Breast epithelium (tissue), 4 donors: ENCODE data around the gene NAV3. TPM values are rescaled to one million over a fixed set of nuclear protein-coding genes. Genes with fewer than 3 reads are reported as not detected.

Experiments used
- DNase-seq, 2 donors: peaks; one replicate each; pipeline ENCODE4 v3.0.0-alpha.2; 2019; ENCODE audit warnings: low spot score in 2 of 2
- H3K27ac ChIP-seq, 2 donors: fragments of 200-600 bp; sonication (generic) in 1 of 2; one replicate each; pipeline ENCODE4 v1.5.1; 2016 to 2019; ENCODE audit warnings: mild to moderate bottlenecking in 1 of 2
- H3K27me3 ChIP-seq, 2 donors: fragments of 200-600 bp; sonication (generic) in 1 of 2; one replicate each; pipeline versions ENCODE4 v1.5.1 to v1.6.0; 2017 to 2019; ENCODE audit warnings: control low read depth in 1 of 2, mild to moderate bottlenecking in 1 of 2
- H3K36me3 ChIP-seq: fragments of 200-600 bp; one replicate; pipeline ENCODE4 v1.5.1; 2019
- H3K4me1 ChIP-seq, 2 donors: fragments of 200-600 bp; sonication (generic); one replicate each; pipeline ENCODE4 v1.5.1; 2016 to 2019; ENCODE audit warnings: control low read depth in 1 of 2
- H3K4me3 ChIP-seq, 3 donors: fragments of 200-600 bp; sonication (generic); 1 replicate in 2 of 3; 2 replicates in 1 of 3; pipeline ENCODE4 v1.5.1; 2016 to 2019; ENCODE audit warnings: mild to moderate bottlenecking in 3 of 3, moderate library complexity in 2 of 3
- H3K9me3 ChIP-seq, 2 donors: fragments of 200-600 bp; sonication (generic) in 1 of 2; one replicate each; pipeline ENCODE4 v1.5.1; 2016 to 2019; ENCODE audit warnings: control low read depth in 1 of 2
- CTCF ChIP-seq, 3 donors: fragments of 450-650 bp; IDR thresholded peaks; one replicate each; pipeline ENCODE4 v1.5.1; 2016 to 2017; ENCODE audit warnings: antibody characterized with exemption in 3 of 3, mild to moderate bottlenecking in 3 of 3, moderate library complexity in 3 of 3
- POLR2A ChIP-seq: fragments of 450-650 bp; IDR thresholded peaks from one replicate; pipeline ENCODE4 v1.6.1; 2016; ENCODE audit warnings: antibody characterized with exemption, mild to moderate bottlenecking, moderate library complexity
- POLR2AphosphoS5 ChIP-seq, 3 donors: sonication (generic); formaldehyde crosslinking; IDR thresholded peaks; one replicate each; pipeline ENCODE4 v1.6.1; 2017; ENCODE audit warnings: antibody characterized with exemption in 3 of 3
- intact Hi-C: fragments of 100-400 bp; cut with DNase I; formaldehyde crosslinking; loops from one replicate; pipeline ENCODE4 v1.15.1; 2023; ENCODE audit warnings: low total_unique reads
- total RNA-seq, 3 donors: library from RNA; depleted of rRNA; stranded (reverse); fragments of >200 nt; gene quantifications; one replicate each; pipeline ENCODE4 v1.1.0, GENCODE V29; 2016

Gene NAV3
- total RNA-seq, 3 donors from 2014 or later, result 25.6 to 46.1 (median 41.1) TPM

- TF ChIP-seq CTCF (IDR thresholded peaks at IDR 0.05) (peak; percentile 74 to 97 (median 87)), POLR2AphosphoS5 (IDR thresholded peaks at IDR 0.05) (peak in 1 of 3 donors; percentile 51), POLR2A (no peak)
- Histone ChIP-seq H3K27ac (no peak overlapping the region), H3K9me3 (no peaks in the 10 kb centered on the region), H3K4me1 (no peaks in the 10 kb centered on the region), H3K27me3 (no peaks in the 10 kb centered on the region), H3K4me3 (peak overlapping the region in 1 of 3 donors; percentile 34), H3K36me3 (no peaks in the 10 kb centered on the region)
- peak; percentile 55 to 59 for DNase-seq
- intact Hi-C loops, result no loop called here
Observed at GRCh38 chr12:77925536-77926108, 94.9 kb downstream of the NAV3 start.

GRCh38 chr12:77928078-77928477, 97.4 kb downstream of the NAV3 start:
- TF ChIP-seq CTCF (IDR thresholded peaks at IDR 0.05) (no peak), POLR2A (no peak), POLR2AphosphoS5 (IDR thresholded peaks at IDR 0.05) (no peak)
- Histone ChIP-seq H3K9me3 (no peaks in the 10 kb centered on the region), H3K27ac (no peak overlapping the region), H3K4me1 (no peaks in the 10 kb centered on the region), H3K36me3 (no peaks in the 10 kb centered on the region), H3K27me3 (no peaks in the 10 kb centered on the region), H3K4me3 (no peak overlapping the region)
- intact Hi-C loops, result no loop called here
- DNase-seq, result no peak

- no peak for DNase-seq
- no peak overlapping the region for H3K27ac ChIP-seq
- H3K27me3 ChIP-seq, result no peaks in the 10 kb centered on the region
- intact Hi-C loops, result no loop called here
- H3K36me3 ChIP-seq, result no peaks in the 10 kb centered on the region
- H3K4me1 ChIP-seq, result no peaks in the 10 kb centered on the region
- TF ChIP-seq POLR2A, result no peak
- TF ChIP-seq POLR2AphosphoS5 (IDR thresholded peaks at IDR 0.05), result no peak
- TF ChIP-seq CTCF (IDR thresholded peaks at IDR 0.05), result no peak
- no peak overlapping the region for H3K4me3 ChIP-seq
- no peaks in the 10 kb centered on the region for H3K9me3 ChIP-seq
Observed at GRCh38 chr12:77932216-77932615, 101.5 kb downstream of the NAV3 start.

- H3K27ac ChIP-seq, result no peak overlapping the region
- TF ChIP-seq POLR2AphosphoS5 (IDR thresholded peaks at IDR 0.05) (no peak), POLR2A (no peak), CTCF (IDR thresholded peaks at IDR 0.05) (no peak)
- H3K9me3 ChIP-seq, result no peaks in the 10 kb centered on the region
- no peak for DNase-seq
- intact Hi-C loops, result no loop called here
- no peak overlapping the region for H3K4me3 ChIP-seq
- no peaks in the 10 kb centered on the region for H3K27me3 ChIP-seq
- no peaks in the 10 kb centered on the region for H3K4me1 ChIP-seq
- H3K36me3 ChIP-seq, result no peaks in the 10 kb centered on the region
Observed at GRCh38 chr12:77938301-77938700, 107.6 kb downstream of the NAV3 start.

- TF ChIP-seq CTCF (IDR thresholded peaks at IDR 0.05), result no peak
- TF ChIP-seq POLR2A, result no peak
- no peak for TF ChIP-seq POLR2AphosphoS5 (IDR thresholded peaks at IDR 0.05)
- Histone ChIP-seq H3K27ac (no peak overlapping the region), H3K4me3 (no peak overlapping the region), H3K4me1 (no peaks in the 10 kb centered on the region), H3K9me3 (no peaks in the 10 kb centered on the region), H3K27me3 (no peaks in the 10 kb centered on the region), H3K36me3 (no peaks in the 10 kb centered on the region)
- intact Hi-C loops, result no loop called here
- DNase-seq, result no peak
Observed at GRCh38 chr12:77940011-77940423, 109.3 kb downstream of the NAV3 start.
